HG03175 (cell line): ENCODE results near the gene RAB15.

Source experiments
- ATAC-seq: cut with Tn5 transposase; IDR thresholded peaks from one replicate; pipeline ENCODE4 v1.9.1; 2021; ENCODE audit warnings: mild to moderate bottlenecking, moderate library complexity; ENCODE audit not compliant: unreplicated experiment

Gene RAB15

DNA sequence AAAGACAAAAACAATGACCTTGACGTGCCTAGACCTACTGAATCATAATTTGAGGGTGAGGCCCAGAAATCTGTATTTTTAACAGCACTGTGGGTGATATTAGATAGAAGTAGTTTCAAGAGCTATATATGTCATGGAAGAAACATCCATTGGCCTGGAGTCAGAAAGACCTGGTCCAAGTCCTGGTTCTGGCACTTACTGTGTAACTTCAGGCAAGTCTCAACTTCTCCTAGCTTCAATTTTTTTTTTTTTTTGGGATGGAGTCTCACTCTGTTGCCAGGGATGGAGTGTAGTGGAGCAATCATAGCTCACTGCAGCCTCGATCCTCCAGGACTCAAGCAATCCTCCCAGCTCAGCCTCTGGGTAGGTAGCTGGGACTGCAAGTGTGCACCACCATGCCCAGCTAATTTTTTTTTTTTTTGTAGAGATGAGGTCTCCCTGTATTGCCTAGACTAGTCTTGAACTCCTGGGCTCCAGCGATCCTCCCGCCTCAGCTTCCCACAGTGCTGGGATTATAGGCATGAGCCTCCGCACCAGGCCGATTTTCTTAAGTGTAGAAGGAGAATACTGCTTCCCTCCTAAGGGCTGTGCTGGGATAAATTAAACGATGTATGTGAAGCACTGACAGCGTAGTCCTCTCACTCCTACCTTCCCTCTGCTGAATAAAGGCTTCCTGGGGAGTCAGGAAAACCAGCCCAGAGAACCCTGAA, 15.3 kb downstream of the RAB15 start:
- ATAC-seq: no peak

DNA sequence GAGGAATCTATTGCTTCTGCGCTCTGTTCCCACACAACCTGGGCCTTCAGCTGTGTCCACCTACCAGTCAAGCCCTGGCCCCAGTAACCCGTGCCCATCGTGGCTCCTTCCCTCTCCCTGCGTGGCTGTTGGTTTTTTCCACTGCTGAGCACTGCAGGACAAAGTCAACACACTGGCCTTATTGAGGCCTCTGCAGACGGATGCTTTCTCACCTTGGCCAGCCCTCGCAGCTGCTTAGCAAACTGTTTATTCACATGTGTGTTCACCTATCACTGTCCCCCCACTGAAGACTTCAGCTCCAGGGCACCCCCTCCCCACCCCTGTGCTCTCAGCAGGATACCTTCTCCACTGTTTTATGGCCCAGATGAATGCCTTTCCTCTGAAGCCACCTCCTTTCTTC, 16.8 kb downstream of the RAB15 start:
- ATAC-seq: no peak

GRCh38 chr14:64954491-64955240, 17.5 kb downstream of the RAB15 start:
- ATAC-seq: no peak

- ATAC-seq: no peak
Measured at GRCh38 chr14:64953661-64954060, 18.5 kb downstream of the RAB15 start.

DNA sequence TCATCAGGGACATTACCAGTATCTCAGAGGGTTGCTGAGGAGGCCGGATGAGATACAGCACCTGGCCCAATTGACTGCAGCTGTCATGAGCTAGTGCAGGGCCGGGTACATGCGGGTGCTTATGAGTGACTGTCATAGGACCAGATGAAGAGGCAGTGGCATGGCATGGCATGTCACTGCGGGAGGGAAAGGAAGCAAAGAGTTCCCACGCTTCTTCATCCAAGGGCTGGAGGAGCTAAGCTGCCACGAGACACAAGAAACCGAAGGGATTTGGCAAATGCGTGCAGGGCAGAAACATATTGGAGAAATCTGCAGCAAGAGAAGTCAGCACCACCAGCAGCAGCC, 18.9 kb downstream of the RAB15 start:
- no peak for ATAC-seq

GRCh38 chr14:64952598-64953309, 19.4 kb downstream of the RAB15 start:
- ATAC-seq: no peak

GRCh38 chr14:64951724-64952123, 20.4 kb downstream of the RAB15 start:
- no peak for ATAC-seq

DNA sequence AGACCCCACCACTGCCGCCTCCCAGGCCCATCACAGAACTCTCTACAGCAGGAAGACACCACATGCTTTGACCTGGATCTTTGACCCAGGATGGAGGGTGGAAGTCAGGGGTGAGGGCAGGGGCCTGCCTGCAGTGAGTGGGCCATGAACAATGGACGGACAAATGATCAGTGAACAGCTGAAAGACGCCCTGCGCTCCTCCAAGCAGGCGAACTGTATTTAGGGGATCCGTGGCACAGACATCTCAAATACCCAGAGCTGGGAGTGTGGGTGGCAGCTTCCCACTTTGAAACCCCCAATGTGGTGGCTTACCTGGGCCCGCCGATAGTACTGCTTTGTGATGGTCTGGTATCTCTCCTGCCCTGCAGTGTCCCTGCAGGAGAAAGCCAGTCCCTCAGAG, 20.8 kb downstream of the RAB15 start:
- ATAC-seq: no peak

DNA sequence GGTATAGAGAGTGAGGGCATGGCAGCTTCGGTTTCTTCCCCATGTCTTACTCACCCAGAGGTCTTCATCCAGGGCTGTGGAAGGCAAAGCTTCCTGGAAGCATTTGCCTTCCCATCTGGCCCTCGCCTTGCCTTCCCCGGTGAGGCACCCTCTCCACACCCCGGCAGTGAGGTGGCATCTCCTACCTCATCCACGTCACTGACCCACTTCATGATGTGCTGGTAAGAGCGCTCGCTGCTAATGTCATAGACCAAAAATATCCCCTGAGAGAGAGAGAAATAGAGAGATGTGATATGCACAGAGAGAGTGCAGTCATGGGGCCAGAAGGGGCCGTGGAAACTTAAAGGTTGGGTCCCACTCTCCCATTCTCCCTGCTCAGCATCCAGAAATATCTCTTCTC, 21.2 kb downstream of the RAB15 start:
- no peak for ATAC-seq

DNA sequence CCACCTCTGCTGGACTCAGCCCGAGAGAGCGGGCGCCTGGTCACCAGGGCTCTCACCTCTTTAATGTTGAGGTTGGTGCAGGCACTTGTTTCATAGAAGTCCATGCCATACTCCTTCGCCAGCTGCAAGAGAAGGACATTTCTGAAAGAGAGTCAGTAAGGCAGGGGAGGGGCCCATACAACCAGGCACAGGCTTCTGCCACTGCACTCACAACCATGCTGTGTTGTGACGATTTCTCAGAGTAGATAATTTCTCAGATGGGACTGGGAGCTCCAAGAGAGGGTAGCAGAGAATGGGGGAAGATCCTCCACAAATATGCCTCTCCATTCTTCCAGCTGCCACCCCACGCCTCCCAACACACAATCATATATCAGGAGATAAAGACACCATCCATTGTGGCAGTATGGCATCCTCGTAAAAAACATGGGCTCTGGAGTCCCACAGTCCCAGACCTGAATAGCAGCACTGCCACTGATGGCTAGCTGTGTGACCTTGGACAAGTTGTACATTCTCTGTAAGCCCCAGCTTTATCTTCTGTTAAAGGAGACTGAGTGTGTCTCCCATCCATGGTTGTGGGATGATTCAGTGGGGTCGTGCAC, 23.4 kb downstream of the RAB15 start:
- no peak for ATAC-seq

- ATAC-seq: no peak
Measured at GRCh38 chr14:64947710-64948611, 24.2 kb downstream of the RAB15 start.

GRCh38 chr14:64946310-64947045, 25.7 kb downstream of the RAB15 start:
- ATAC-seq: no peak

- ATAC-seq: no peak
Measured at GRCh38 chr14:64945431-64946178, 26.5 kb downstream of the RAB15 start.

GRCh38 chr14:64944861-64945260, 27.3 kb downstream of the RAB15 start:
- no peak for ATAC-seq

DNA sequence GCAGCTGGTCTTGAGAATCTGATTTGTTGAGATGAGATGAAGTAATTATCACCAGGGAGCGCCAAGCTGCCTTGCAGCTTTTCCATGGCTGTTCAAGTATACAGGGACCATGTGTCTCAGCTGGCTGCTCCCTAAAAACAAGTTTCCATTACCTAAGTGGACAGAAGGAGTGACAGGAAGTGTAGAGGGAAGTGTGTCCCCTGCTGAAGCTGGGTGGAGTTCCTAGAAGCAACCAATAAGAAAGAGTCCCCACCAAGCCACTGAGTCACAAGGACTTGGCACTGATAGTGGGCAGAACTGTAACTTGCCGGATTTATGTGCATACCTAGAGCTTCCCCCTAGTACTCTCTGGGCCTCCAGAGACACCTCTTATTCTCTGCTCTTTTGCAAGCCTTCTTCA, 28.1 kb downstream of the RAB15 start:
- ATAC-seq: no peak

DNA sequence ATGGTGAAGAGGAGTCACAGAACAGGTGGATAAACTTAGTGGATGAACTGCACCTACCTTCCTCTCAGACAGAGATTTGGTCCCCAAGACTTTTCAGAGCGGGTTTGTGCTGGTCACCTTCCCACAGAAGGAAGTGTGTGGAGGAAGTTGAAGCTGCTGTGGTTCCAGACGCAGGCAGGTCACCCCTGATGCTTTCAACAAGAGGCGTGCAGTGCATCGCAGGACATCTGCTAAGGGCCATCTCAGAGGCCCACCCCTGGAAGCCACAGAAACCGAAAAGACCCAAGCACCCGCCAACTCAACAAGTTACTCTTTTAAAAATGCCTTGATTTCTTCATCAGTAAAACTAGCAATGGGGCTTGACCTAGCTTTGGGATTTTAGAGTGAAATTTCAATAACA, 28.6 kb downstream of the RAB15 start:
- no peak for ATAC-seq

DNA sequence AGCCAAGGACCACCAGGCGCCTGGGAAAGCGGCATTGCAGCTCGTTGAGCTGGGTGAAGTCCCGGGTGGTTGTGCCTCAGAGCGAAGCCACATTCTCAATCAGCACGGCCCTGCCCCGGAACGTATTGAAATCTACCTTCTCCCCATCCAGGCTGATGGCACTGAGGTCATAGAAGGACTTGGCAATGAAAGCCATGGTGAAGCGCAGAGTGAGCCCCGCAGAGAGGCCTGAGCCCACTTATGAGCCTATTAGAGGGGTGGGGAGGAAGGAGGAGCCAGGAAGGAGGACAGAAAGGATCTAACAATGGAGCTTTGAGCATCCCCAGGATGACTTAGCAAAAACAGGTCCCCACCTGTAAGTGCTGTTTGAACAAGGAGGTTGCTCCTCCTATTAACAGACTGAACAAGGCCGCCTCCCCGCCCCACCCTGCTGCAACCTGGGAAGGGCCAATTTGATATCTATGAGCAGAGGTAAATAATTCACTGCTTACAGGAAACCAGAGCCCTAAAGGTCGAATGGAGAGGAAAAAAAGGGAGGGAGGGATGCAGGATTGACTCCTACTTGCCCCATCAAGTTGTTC, 29.5 kb downstream of the RAB15 start, which contains the start of gene GPX2:
Gene GPX2 (minus strand): TSS at position 215 of the 581 bp plus-strand sequence. CDS start 19 bp downstream, at position 196.
- ATAC-seq: no peak

DNA sequence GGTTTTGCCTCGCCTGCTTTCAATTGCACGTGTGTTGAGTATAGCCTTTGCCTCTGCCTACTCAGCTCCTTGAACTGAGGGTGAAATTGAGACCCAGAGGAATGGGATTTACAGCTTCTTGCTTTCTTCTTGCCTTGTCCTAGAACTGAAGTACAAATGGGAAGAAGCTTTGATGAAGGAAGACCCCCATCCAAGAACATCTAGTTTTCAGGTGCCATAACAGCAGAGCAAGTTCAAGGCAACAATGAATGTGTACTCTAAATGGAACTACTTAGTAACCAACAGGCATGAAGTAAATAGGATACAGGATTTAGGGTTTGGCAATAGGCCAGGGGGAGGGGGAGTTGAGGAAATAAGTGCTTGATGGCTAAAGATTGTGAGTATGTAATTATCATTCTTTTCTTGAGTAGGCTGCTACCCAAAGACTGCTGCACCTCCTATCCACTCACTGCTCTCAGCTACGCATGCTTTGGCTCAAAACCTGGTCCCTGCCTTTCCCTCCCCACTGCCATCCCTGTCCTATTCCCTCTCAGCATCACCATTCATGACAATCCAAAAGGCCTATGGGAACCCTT, 31.7 kb downstream of the RAB15 start:
- no peak for ATAC-seq
